ENCODE data around the gene MUTYH. TPM values are rescaled to one million over a fixed set of nuclear protein-coding genes. Genes with fewer than 3 reads are reported as not detected.

Gene MUTYH
- total and polyA plus RNA-seq, 2 donors from 2014 or later: 24.1 to 29.0 TPM

DNA sequence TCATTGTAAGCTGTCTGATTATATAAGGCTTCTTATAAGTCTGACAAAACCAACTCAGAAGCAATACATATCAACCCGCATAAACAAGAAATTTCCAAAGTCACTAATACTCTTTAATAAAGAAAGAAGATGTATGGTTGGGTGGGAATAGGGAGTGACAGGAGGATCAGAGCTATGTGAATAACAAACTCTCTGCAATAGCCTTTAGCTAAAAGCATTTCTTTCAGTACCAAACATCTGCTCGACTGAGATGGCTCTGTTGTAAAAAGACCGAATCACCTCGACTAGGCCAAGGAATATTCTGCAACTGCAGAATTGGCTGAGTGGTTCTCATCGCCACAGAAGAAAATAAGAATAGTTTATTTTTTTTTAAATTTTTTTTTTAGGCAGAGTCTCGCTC, 39.3 kb upstream of the MUTYH start:
- H3K36me3 ChIP-seq (ENCODE audit: control insufficient read depth in 2 of 3, insufficient read depth in 3 of 3, low read length in 3 of 3): no peaks in the 10 kb centered on the region
- H3K27ac ChIP-seq (ENCODE audit: low read depth in 2 of 2, low read length in 2 of 2): no peak overlapping the region
- no peak overlapping the region for H3K4me3 ChIP-seq (ENCODE audit: low read length in 3 of 3)
- H3K9me3 ChIP-seq (ENCODE audit: control insufficient read depth in 2 of 3, insufficient read depth in 1 of 3, low read length in 3 of 3): no peaks in the 10 kb centered on the region
- H3K27me3 ChIP-seq (ENCODE audit: control insufficient read depth, insufficient read depth, low read length): no peaks in the 10 kb centered on the region
- no peak overlapping the region for H3K9ac ChIP-seq (ENCODE audit: low read length in 3 of 3)
- DNase-seq (no peak), FAIRE-seq (no peak)
- no peaks in the 10 kb centered on the region for H3K4me1 ChIP-seq (ENCODE audit: control insufficient read depth in 2 of 3, insufficient read depth in 2 of 3, low read depth in 1 of 3, low read length in 3 of 3)
- intact Hi-C loops (cut with DNase I): no loop called here
- TF ChIP-seq, protein P1, sequence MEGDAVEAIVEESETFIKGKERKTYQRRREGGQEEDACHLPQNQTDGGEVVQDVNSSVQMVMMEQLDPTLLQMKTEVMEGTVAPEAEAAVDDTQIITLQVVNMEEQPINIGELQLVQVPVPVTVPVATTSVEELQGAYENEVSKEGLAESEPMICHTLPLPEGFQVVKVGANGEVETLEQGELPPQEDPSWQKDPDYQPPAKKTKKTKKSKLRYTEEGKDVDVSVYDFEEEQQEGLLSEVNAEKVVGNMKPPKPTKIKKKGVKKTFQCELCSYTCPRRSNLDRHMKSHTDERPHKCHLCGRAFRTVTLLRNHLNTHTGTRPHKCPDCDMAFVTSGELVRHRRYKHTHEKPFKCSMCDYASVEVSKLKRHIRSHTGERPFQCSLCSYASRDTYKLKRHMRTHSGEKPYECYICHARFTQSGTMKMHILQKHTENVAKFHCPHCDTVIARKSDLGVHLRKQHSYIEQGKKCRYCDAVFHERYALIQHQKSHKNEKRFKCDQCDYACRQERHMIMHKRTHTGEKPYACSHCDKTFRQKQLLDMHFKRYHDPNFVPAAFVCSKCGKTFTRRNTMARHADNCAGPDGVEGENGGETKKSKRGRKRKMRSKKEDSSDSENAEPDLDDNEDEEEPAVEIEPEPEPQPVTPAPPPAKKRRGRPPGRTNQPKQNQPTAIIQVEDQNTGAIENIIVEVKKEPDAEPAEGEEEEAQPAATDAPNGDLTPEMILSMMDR (IDR thresholded peaks at IDR 0.05; ENCODE audit: borderline replicate concordance, extremely low read depth, insufficient read depth): no peak

DNA sequence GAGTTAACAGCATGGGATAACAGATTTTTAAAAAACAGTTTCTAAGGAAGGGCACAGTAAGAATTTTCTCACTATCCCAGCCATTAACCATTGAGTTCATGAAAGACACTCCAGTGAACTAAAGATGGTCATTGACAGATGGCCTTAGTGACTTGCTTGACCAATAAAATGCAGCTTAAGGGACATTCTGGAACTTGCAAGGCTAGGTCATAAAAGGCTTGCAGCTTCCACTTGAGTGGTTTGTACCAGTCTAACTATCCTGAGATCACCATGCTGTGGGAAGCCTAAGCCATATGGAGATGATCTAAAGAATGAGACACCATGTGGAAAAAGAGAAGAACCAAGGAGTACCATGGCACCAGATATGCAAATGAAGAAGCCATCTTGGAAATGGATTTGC, 37.9 kb upstream of the MUTYH start:
- no peaks in the 10 kb centered on the region for H3K9me3 ChIP-seq (ENCODE audit: control insufficient read depth in 2 of 3, insufficient read depth in 1 of 3, low read length in 3 of 3)
- no peak overlapping the region for H3K27ac ChIP-seq (ENCODE audit: low read depth in 2 of 2, low read length in 2 of 2)
- no peak for FAIRE-seq
- intact Hi-C loops (cut with DNase I): no loop called here
- no peak overlapping the region for H3K4me3 ChIP-seq (ENCODE audit: low read length in 3 of 3)
- no peak overlapping the region for H3K9ac ChIP-seq (ENCODE audit: low read length in 3 of 3)
- H3K36me3 ChIP-seq (ENCODE audit: control insufficient read depth in 2 of 3, insufficient read depth in 3 of 3, low read length in 3 of 3): no peaks in the 10 kb centered on the region
- DNase-seq: no peak
- no peaks in the 10 kb centered on the region for H3K4me1 ChIP-seq (ENCODE audit: control insufficient read depth in 2 of 3, insufficient read depth in 2 of 3, low read depth in 1 of 3, low read length in 3 of 3)
- TF ChIP-seq, protein P1 (IDR thresholded peaks at IDR 0.05; ENCODE audit: borderline replicate concordance, extremely low read depth, insufficient read depth): no peak
- no peaks in the 10 kb centered on the region for H3K27me3 ChIP-seq (ENCODE audit: control insufficient read depth, insufficient read depth, low read length)

DNA sequence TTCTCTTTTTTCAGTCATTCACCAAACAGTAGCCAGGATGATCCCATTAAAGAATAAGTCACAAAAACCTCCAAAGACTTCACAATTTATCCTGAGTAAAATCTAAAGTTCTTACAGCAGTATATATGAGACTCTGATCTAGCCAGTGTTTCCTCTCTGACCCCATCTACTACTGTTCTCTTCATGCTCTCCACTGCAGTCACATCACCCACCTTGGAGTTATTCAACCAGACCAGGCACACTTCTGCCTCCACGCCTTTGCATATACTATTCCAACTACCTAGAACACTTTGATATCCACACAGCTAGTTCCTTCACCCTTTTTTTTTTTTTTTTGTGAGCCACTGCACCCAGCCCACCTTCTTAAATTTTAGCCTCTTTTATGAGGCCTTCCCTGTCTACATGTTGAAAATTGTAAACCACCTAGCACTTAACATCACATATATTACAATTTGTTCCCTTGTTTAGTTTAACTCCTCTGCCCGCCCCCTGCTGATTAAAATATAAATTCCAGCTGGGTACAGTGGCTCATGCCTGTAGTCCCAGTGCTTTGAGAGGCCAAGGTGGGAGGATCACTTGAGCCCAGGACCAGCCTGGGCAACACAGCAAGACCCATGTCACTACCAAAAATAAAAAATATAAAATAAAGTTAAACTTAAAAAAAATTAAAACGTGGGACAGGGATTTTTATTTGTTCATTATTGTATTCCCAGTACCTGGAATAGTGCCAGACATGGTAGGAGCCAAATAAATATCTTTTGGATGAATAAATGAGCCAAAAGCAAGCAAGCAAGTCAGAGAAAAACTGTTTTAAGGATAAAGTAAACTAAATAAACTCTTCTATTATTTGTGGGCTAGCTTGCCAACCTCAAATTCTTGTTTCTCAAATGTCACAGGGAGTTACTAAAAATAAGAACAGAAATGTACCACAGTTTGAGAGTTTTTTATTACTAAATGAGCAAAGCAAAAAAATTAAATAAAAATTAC, 35.2 kb upstream of the MUTYH start:
- no peak for FAIRE-seq

More for the DNA sequence above, 35.2 kb upstream of the MUTYH start:
- intact Hi-C loops (cut with DNase I): no loop called here
- Histone ChIP-seq H3K4me1 (ENCODE audit: control insufficient read depth in 2 of 3, insufficient read depth in 2 of 3, low read depth in 1 of 3, low read length in 3 of 3) (no peaks in the 10 kb centered on the region), H3K36me3 (ENCODE audit: control insufficient read depth in 2 of 3, insufficient read depth in 3 of 3, low read length in 3 of 3) (no peaks in the 10 kb centered on the region), H3K27me3 (ENCODE audit: control insufficient read depth, insufficient read depth, low read length) (no peaks in the 10 kb centered on the region), H3K4me3 (ENCODE audit: low read length in 3 of 3) (no peak overlapping the region), H3K9me3 (ENCODE audit: control insufficient read depth in 2 of 3, insufficient read depth in 1 of 3, low read length in 3 of 3) (no peaks in the 10 kb centered on the region), H3K27ac (ENCODE audit: low read depth in 2 of 2, low read length in 2 of 2) (no peak overlapping the region), H3K9ac (ENCODE audit: low read length in 3 of 3) (no peak overlapping the region)
- no peak for DNase-seq
- TF ChIP-seq, protein P1 (IDR thresholded peaks at IDR 0.05; ENCODE audit: borderline replicate concordance, extremely low read depth, insufficient read depth): no peak

Data from kidney (tissue), 14 donors.